Mucosa of rectum (tissue), 2 donors: ENCODE measurements around the gene WNT7A.

ENCODE experiments used
- H3K27ac ChIP-seq, 2 donors: one replicate each; pipeline ENCODE4 v1.7.0; 2013; ENCODE audit warnings: inconsistent platforms in 2 of 2, low read depth in 2 of 2, low read length in 2 of 2
- H3K27me3 ChIP-seq, 2 donors: one replicate each; pipeline ENCODE4 v1.7.0; 2013; ENCODE audit warnings: low read length in 2 of 2; ENCODE audit not compliant: control insufficient read depth in 2 of 2, insufficient read depth in 2 of 2
- H3K36me3 ChIP-seq, 2 donors: one replicate each; pipeline ENCODE4 v1.7.0; 2013; ENCODE audit warnings: low read length in 2 of 2; ENCODE audit not compliant: control insufficient read depth in 2 of 2, insufficient read depth in 2 of 2
- H3K4me1 ChIP-seq, 2 donors: one replicate each; pipeline ENCODE4 v1.7.0; 2013; ENCODE audit warnings: low read length in 2 of 2, mild to moderate bottlenecking in 1 of 2; ENCODE audit not compliant: control insufficient read depth in 2 of 2, insufficient read depth in 2 of 2
- H3K4me3 ChIP-seq, 2 donors: one replicate each; pipeline ENCODE4 v1.7.0; 2013; ENCODE audit warnings: low read length in 2 of 2
- H3K9ac ChIP-seq, 2 donors: one replicate each; pipeline ENCODE4 v1.7.0; 2013; ENCODE audit warnings: low read length in 2 of 2, low read depth in 1 of 2, mild to moderate bottlenecking in 1 of 2
- H3K9me3 ChIP-seq, 2 donors: one replicate each; pipeline ENCODE4 v1.7.0; 2013; ENCODE audit warnings: low read length in 2 of 2; ENCODE audit not compliant: control insufficient read depth in 2 of 2
- donor health status: healthy.
- donor health status: Normal muscosa, but diverticular disease.

WNT7A gene

GRCh38 chr3:13798401-13798800 lies 81.5 kb downstream of the WNT7A start:
- no peak overlapping the region for H3K9ac ChIP-seq
- no peaks in the 10 kb centered on the region for H3K36me3 ChIP-seq
- no peak overlapping the region for H3K4me3 ChIP-seq
- H3K27me3 ChIP-seq = no peaks in the 10 kb centered on the region
- no peaks in the 10 kb centered on the region for H3K9me3 ChIP-seq
- H3K27ac ChIP-seq = no peak overlapping the region
- H3K4me1 ChIP-seq = no peaks in the 10 kb centered on the region

- H3K4me1 ChIP-seq = no peaks in the 10 kb centered on the region
- H3K9me3 ChIP-seq = no peaks in the 10 kb centered on the region
- no peak overlapping the region for H3K9ac ChIP-seq
- H3K36me3 ChIP-seq = no peaks in the 10 kb centered on the region
- H3K4me3 ChIP-seq = no peak overlapping the region
- H3K27me3 ChIP-seq = no peaks in the 10 kb centered on the region
- no peak overlapping the region for H3K27ac ChIP-seq
Observed at GRCh38 chr3:13796701-13797460, 83.0 kb downstream of the WNT7A start.

- Histone ChIP-seq H3K9ac (no peak overlapping the region), H3K36me3 (no peaks in the 10 kb centered on the region), H3K4me1 (no peaks in the 10 kb centered on the region), H3K4me3 (no peak overlapping the region), H3K27ac (no peak overlapping the region), H3K9me3 (no peaks in the 10 kb centered on the region), H3K27me3 (no peaks in the 10 kb centered on the region)
Observed at GRCh38 chr3:13795816-13796215, 84.1 kb downstream of the WNT7A start.

GRCh38 chr3:13794322-13794721 lies 85.5 kb downstream of the WNT7A start:
- Histone ChIP-seq H3K4me3 (no peak overlapping the region), H3K9me3 (no peaks in the 10 kb centered on the region), H3K9ac (no peak overlapping the region), H3K4me1 (no peaks in the 10 kb centered on the region), H3K36me3 (no peaks in the 10 kb centered on the region), H3K27me3 (no peaks in the 10 kb centered on the region), H3K27ac (no peak overlapping the region)

- H3K27me3 ChIP-seq = no peaks in the 10 kb centered on the region
- H3K36me3 ChIP-seq = no peaks in the 10 kb centered on the region
- no peak overlapping the region for H3K9ac ChIP-seq
- no peak overlapping the region for H3K27ac ChIP-seq
- H3K4me3 ChIP-seq = no peak overlapping the region
- no peaks in the 10 kb centered on the region for H3K9me3 ChIP-seq
- no peaks in the 10 kb centered on the region for H3K4me1 ChIP-seq
Observed at GRCh38 chr3:13793451-13793850, 86.4 kb downstream of the WNT7A start.

- Histone ChIP-seq H3K36me3 (no peaks in the 10 kb centered on the region), H3K27me3 (no peaks in the 10 kb centered on the region), H3K9ac (no peak overlapping the region), H3K27ac (no peak overlapping the region), H3K4me3 (no peak overlapping the region), H3K4me1 (no peaks in the 10 kb centered on the region), H3K9me3 (no peaks in the 10 kb centered on the region)
Observed at GRCh38 chr3:13792512-13793371, 87.1 kb downstream of the WNT7A start.

GRCh38 chr3:13792051-13792490 lies 87.8 kb downstream of the WNT7A start:
- no peak overlapping the region for H3K9ac ChIP-seq
- no peaks in the 10 kb centered on the region for H3K4me1 ChIP-seq
- no peaks in the 10 kb centered on the region for H3K9me3 ChIP-seq
- no peaks in the 10 kb centered on the region for H3K36me3 ChIP-seq
- H3K27me3 ChIP-seq = no peaks in the 10 kb centered on the region
- H3K27ac ChIP-seq = no peak overlapping the region
- no peak overlapping the region for H3K4me3 ChIP-seq

- H3K4me3 ChIP-seq = no peak overlapping the region
- no peak overlapping the region for H3K9ac ChIP-seq
- no peaks in the 10 kb centered on the region for H3K9me3 ChIP-seq
- no peak overlapping the region for H3K27ac ChIP-seq
- peaks cover 0 to under 1% of the 10 kb centered on the region in 2 donors for H3K27me3 ChIP-seq
- H3K36me3 ChIP-seq = no peaks in the 10 kb centered on the region
- no peaks in the 10 kb centered on the region for H3K4me1 ChIP-seq
Observed at GRCh38 chr3:13791198-13792050, 88.4 kb downstream of the WNT7A start.

- no peaks in the 10 kb centered on the region for H3K4me1 ChIP-seq
- no peaks in the 10 kb centered on the region for H3K36me3 ChIP-seq
- H3K4me3 ChIP-seq = no peak overlapping the region
- peaks cover 0 to 2% of the 10 kb centered on the region in 2 donors for H3K27me3 ChIP-seq
- no peak overlapping the region for H3K27ac ChIP-seq
- no peaks in the 10 kb centered on the region for H3K9me3 ChIP-seq
- H3K9ac ChIP-seq = no peak overlapping the region
Observed at GRCh38 chr3:13790376-13791197, 89.3 kb downstream of the WNT7A start.
